Panc1 (cell line): ENCODE results near the gene CCDC141. TPM values are rescaled to one million over a fixed set of nuclear protein-coding genes. Genes with fewer than 3 reads are reported as not detected.

Experiments
- ATAC-seq: fragments of 200-7000 bp; cut with Tn5 transposase; 2 replicates; pipeline ENCODE4 v1.9.1; 2020; ENCODE audit warnings: mild to moderate bottlenecking, moderate library complexity
- BruUV-seq: library from RNA; stranded (reverse); fragments of 400-500 nt; replicated peaks from 2 replicates; lab custom pipeline; 2021; lab: Mats Ljungman, UMichigan
- CTCF ChIA-PET: fragments of 300-600 bp; sonication (Branson Sonifier 250); formaldehyde crosslinking; loops from one replicate; lab custom pipeline; 2022; ENCODE audit warnings: antibody characterized with exemption; lab: Charles Lee
- POLR2A ChIA-PET: fragments of 300-600 bp; sonication (Branson Sonifier 250); formaldehyde crosslinking; loops from one replicate; lab custom pipeline; 2022; ENCODE audit warnings: antibody characterized with exemption; lab: Charles Lee
- DNase-seq: peaks from one replicate; pipeline ENCODE4 v3.0.0-alpha.2; 2010; ENCODE audit warnings: low read depth, low spot score
- H3K27ac ChIP-seq: 2 replicates; pipeline ENCODE4 v1.5.1; 2011; ENCODE audit warnings: mild to moderate bottlenecking, low read length, inconsistent platforms
- H3K27me3 ChIP-seq: fragments of 200-500 bp; sonication (Bioruptor generic); 2 replicates; pipeline ENCODE4 v1.6.0; 2014; ENCODE audit warnings: low read length, inconsistent platforms; ENCODE audit not compliant: control insufficient read depth, insufficient read depth
- H3K36me3 ChIP-seq: fragments of 200-500 bp; sonication (Bioruptor generic); 2 replicates; pipeline ENCODE4 v1.5.1; 2014; ENCODE audit warnings: inconsistent platforms, mild to moderate bottlenecking, low read length, moderate library complexity; ENCODE audit not compliant: control insufficient read depth, insufficient read depth
- H3K4me1 ChIP-seq: 2 replicates; pipeline ENCODE4 v1.5.1; 2011; ENCODE audit warnings: inconsistent platforms, mild to moderate bottlenecking, low read length, moderate library complexity; ENCODE audit not compliant: control insufficient read depth, insufficient read depth
- H3K4me3 ChIP-seq, 2 experiments: 2 replicates each; pipeline ENCODE4 v1.5.1; 2011 to 2012; ENCODE audit warnings: low read depth in 2 of 2, low read length in 2 of 2, mild to moderate bottlenecking in 2 of 2, inconsistent platforms in 1 of 2, moderate library complexity in 1 of 2
- H3K9me3 ChIP-seq: fragments of 200-500 bp; sonication (Bioruptor generic); 2 replicates; pipeline ENCODE4 v1.5.1; 2014; ENCODE audit warnings: low read depth, mild to moderate bottlenecking, inconsistent platforms, low read length, moderate library complexity; ENCODE audit not compliant: control insufficient read depth, insufficient read depth
- POLR2AphosphoS5 ChIP-seq: IDR thresholded peaks from 2 replicates; pipeline ENCODE4 v1.6.1; 2012; ENCODE audit warnings: mild to moderate bottlenecking, low read depth, low read length, moderate library complexity
- SIN3A ChIP-seq: IDR thresholded peaks from 2 replicates; pipeline ENCODE4 v1.6.1; 2012; ENCODE audit warnings: low read depth, mild to moderate bottlenecking, low read length, moderate library complexity, borderline replicate concordance; ENCODE audit not compliant: insufficient read depth
- TCF7L2 ChIP-seq: IDR thresholded peaks from 2 replicates; pipeline ENCODE4 v1.6.1; 2011; ENCODE audit warnings: mild to moderate bottlenecking, low read depth, low read length, inconsistent platforms
- in situ Hi-C: cut with HindIII; loops from 2 replicates; pipeline ENCODE4 v1.10.0; 2016; ENCODE audit warnings: low sequenced_read_pairs, low pct_unique_long_range_greater_than_20kb
- intact Hi-C: fragments of 100-400 bp; cut with micrococcal nuclease; formaldehyde crosslinking; loops from one replicate; pipeline ENCODE4 v1.10.0; 2022; ENCODE audit not compliant: unreplicated experiment
- total RNA-seq: library from RNA; stranded (reverse); gene quantifications from one replicate; pipeline ENCODE4 v1.2.1, GENCODE V29; 2021; ENCODE audit not compliant: unreplicated experiment
- TF ChIP-seq, protein P1 (sequence below): fragments of 450-650 bp; IDR thresholded peaks from 2 replicates; pipeline ENCODE4 v1.5.1; 2017; ENCODE audit warnings: mild to moderate bottlenecking
- TF ChIP-seq, protein P2 (sequence below), 2 experiments: IDR thresholded peaks; 2 replicates each; pipeline ENCODE4 v1.6.1; 2011 to 2012; ENCODE audit warnings: low read depth in 2 of 2, control low read depth in 1 of 2, low read length in 1 of 2, mild to moderate bottlenecking in 1 of 2, moderate library complexity in 1 of 2; ENCODE audit not compliant: insufficient read depth in 1 of 2

CCDC141 gene
- total RNA-seq, 1 experiment from 2014 or later = 0.10 TPM

- H3K9me3 ChIP-seq = no peaks in the 10 kb centered on the region
- intact Hi-C loops = no loop called here
- no peak overlapping the region for H3K4me3 ChIP-seq
- ATAC-seq = no peak
- POLR2A ChIA-PET = no interaction called here
- in situ Hi-C loops = no loop called here
- DNase-seq = no peak
- no peak for TF ChIP-seq TCF7L2
- TF ChIP-seq, protein P1, sequence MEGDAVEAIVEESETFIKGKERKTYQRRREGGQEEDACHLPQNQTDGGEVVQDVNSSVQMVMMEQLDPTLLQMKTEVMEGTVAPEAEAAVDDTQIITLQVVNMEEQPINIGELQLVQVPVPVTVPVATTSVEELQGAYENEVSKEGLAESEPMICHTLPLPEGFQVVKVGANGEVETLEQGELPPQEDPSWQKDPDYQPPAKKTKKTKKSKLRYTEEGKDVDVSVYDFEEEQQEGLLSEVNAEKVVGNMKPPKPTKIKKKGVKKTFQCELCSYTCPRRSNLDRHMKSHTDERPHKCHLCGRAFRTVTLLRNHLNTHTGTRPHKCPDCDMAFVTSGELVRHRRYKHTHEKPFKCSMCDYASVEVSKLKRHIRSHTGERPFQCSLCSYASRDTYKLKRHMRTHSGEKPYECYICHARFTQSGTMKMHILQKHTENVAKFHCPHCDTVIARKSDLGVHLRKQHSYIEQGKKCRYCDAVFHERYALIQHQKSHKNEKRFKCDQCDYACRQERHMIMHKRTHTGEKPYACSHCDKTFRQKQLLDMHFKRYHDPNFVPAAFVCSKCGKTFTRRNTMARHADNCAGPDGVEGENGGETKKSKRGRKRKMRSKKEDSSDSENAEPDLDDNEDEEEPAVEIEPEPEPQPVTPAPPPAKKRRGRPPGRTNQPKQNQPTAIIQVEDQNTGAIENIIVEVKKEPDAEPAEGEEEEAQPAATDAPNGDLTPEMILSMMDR = no peak
- H3K4me1 ChIP-seq = no peaks in the 10 kb centered on the region
- no peaks in the 10 kb centered on the region for H3K27me3 ChIP-seq
- no TSS peak for BruUV-seq
- CTCF ChIA-PET = no interaction called here
- H3K36me3 ChIP-seq = no peaks in the 10 kb centered on the region
- H3K27ac ChIP-seq = no peak overlapping the region
Measured at GRCh38 chr2:178783889-178784288, 266.0 kb downstream of the CCDC141 start.

GRCh38 chr2:178782236-178782635 is 267.7 kb downstream of the CCDC141 start:
- no peak for ATAC-seq
- ChIA-PET CTCF (no interaction called here), POLR2A (no interaction called here)
- Histone ChIP-seq H3K4me1 (no peaks in the 10 kb centered on the region), H3K9me3 (no peaks in the 10 kb centered on the region), H3K4me3 (no peak overlapping the region), H3K36me3 (no peaks in the 10 kb centered on the region), H3K27me3 (no peaks in the 10 kb centered on the region), H3K27ac (no peak overlapping the region)
- BruUV-seq = no TSS peak
- in situ Hi-C loops (no loop called here), intact Hi-C loops (no loop called here)
- DNase-seq = no peak
- TF ChIP-seq, protein P1 = no peak
- TF ChIP-seq, protein P2, sequence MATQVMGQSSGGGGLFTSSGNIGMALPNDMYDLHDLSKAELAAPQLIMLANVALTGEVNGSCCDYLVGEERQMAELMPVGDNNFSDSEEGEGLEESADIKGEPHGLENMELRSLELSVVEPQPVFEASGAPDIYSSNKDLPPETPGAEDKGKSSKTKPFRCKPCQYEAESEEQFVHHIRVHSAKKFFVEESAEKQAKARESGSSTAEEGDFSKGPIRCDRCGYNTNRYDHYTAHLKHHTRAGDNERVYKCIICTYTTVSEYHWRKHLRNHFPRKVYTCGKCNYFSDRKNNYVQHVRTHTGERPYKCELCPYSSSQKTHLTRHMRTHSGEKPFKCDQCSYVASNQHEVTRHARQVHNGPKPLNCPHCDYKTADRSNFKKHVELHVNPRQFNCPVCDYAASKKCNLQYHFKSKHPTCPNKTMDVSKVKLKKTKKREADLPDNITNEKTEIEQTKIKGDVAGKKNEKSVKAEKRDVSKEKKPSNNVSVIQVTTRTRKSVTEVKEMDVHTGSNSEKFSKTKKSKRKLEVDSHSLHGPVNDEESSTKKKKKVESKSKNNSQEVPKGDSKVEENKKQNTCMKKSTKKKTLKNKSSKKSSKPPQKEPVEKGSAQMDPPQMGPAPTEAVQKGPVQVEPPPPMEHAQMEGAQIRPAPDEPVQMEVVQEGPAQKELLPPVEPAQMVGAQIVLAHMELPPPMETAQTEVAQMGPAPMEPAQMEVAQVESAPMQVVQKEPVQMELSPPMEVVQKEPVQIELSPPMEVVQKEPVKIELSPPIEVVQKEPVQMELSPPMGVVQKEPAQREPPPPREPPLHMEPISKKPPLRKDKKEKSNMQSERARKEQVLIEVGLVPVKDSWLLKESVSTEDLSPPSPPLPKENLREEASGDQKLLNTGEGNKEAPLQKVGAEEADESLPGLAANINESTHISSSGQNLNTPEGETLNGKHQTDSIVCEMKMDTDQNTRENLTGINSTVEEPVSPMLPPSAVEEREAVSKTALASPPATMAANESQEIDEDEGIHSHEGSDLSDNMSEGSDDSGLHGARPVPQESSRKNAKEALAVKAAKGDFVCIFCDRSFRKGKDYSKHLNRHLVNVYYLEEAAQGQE (IDR thresholded peaks at IDR 0.05; ENCODE audit: insufficient read depth in 1 of 2, low read depth in 2 of 2, low read length in 1 of 2) = no peak
- TF ChIP-seq TCF7L2 (no peak), POLR2AphosphoS5 (no peak), SIN3A (no peak)

Other genes with a start within 250 kb of the CCDC141 start
- 0.13 TPM for gene TTN, start 242.7 kb downstream of the CCDC141 start, total RNA-seq
- 31.3 TPM for gene SESTD1, start 214.7 kb upstream of the CCDC141 start, total RNA-seq